ENCODE measurements around the gene ARRDC1. TPM values are rescaled to one million over a fixed set of nuclear protein-coding genes. Genes with fewer than 3 reads are reported as not detected.
"Not testable (repeated sequence)": the region's sequence is repeated elsewhere in the genome, so short reads cannot be mapped to it uniquely, and the experiment has no call there.

Gene ARRDC1
- total RNA-seq, 6 experiments from 2014 or later = 15.9 to 18.2 (median 17.1) TPM

DNA sequence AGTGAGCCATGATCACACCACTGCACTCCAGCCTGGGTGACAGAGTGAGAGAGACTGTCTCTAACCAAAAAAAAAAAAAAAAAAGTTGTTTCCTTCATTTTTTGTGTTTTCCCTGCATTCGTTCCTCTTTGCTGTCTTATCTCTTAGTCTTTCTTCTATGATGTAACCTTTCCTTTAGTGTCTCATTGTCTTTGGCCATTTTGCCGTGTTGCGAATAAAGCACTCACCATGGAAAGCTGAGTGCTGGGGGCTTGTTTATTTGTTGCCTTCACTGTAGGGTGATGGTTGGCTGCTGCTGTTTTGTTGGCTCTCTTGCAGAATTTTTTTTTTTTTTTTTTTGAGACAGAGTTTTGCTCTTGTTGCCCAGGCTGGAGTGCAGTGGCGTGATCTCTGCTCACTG lies 21.0 kb downstream of the ARRDC1 start:
- TF ChIP-seq, protein P1, sequence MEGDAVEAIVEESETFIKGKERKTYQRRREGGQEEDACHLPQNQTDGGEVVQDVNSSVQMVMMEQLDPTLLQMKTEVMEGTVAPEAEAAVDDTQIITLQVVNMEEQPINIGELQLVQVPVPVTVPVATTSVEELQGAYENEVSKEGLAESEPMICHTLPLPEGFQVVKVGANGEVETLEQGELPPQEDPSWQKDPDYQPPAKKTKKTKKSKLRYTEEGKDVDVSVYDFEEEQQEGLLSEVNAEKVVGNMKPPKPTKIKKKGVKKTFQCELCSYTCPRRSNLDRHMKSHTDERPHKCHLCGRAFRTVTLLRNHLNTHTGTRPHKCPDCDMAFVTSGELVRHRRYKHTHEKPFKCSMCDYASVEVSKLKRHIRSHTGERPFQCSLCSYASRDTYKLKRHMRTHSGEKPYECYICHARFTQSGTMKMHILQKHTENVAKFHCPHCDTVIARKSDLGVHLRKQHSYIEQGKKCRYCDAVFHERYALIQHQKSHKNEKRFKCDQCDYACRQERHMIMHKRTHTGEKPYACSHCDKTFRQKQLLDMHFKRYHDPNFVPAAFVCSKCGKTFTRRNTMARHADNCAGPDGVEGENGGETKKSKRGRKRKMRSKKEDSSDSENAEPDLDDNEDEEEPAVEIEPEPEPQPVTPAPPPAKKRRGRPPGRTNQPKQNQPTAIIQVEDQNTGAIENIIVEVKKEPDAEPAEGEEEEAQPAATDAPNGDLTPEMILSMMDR (IDR thresholded peaks at IDR 0.05) = no peak
- peaks cover 26% of the 10 kb centered on the region for H3K4me1 Mint-ChIP-seq (ENCODE audit: low read depth)
- peaks cover 7% of the 10 kb centered on the region for H3K36me3 Mint-ChIP-seq (ENCODE audit: low read depth)
- no peaks in the 10 kb centered on the region for H3K9me3 Mint-ChIP-seq
- H3K4me3 Mint-ChIP-seq = no peak overlapping the region
- H3K27me3 Mint-ChIP-seq (ENCODE audit: insufficient read depth) = peaks cover 1% of the 10 kb centered on the region; the same call in 1 of the 2 replicates
- no peak overlapping the region for H3K27ac Mint-ChIP-seq
- no peak for DNase-seq

DNA sequence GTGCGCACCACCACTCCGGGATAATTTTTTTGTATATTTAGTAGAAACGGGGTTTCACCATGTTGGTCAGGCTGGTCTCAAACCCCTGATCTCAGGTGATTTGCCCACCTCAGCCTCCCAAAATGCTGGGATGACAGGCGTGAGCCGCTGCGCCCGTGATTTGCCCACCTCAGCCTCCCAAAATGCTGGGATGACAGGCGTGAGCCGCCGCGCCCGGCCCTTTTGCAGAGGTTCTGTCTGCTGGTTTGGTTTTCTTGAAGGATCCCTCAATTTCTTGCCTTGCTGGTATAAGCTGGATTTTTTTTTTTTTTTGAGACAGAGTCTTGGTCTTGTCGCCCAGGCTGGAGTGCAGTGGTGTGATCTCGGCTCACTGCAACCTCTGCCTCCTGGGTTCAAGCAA lies 21.9 kb downstream of the ARRDC1 start:
- not testable (repeated sequence) for H3K27me3 Mint-ChIP-seq (ENCODE audit: insufficient read depth); H3K4me3 Mint-ChIP-seq; H3K36me3 Mint-ChIP-seq (ENCODE audit: low read depth)

DNA sequence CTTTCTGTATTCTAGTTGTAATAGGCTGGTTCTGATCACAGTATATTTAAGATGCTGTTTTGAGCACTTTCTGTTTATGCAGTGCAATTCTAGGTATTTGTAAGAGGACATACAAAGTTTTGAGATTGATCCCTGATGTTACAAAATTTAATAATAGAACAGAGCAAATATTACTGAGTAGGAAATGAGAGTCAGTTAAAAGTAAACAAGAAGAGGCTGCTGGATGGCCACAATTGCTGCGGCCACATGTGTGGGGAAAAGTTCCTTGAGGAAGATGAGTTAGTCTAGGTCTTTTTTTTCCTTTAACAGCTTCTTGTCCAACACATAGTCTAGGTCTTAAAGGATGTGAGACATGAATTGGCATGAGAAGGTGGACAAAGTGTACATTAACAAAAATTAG lies 24.6 kb downstream of the ARRDC1 start:
- DNase-seq = no peak
- H3K36me3 Mint-ChIP-seq (ENCODE audit: low read depth) = no peaks in the 10 kb centered on the region; the same call in 1 of the 2 replicates
- H3K4me3 Mint-ChIP-seq = no peak overlapping the region
- peaks cover 25% of the 10 kb centered on the region for H3K4me1 Mint-ChIP-seq (ENCODE audit: low read depth)
- H3K27me3 Mint-ChIP-seq (ENCODE audit: insufficient read depth) = no peaks in the 10 kb centered on the region
- H3K9me3 Mint-ChIP-seq = no peaks in the 10 kb centered on the region
- TF ChIP-seq, protein P1 (IDR thresholded peaks at IDR 0.05) = no peak
- peak overlapping the region; percentile 34 for H3K27ac Mint-ChIP-seq

More for the DNA sequence above, 21.9 kb downstream of the ARRDC1 start:
- H3K27ac Mint-ChIP-seq, H3K9me3 Mint-ChIP-seq, DNase-seq: not testable (repeated sequence)
- peaks cover 25% of the 10 kb centered on the region for H3K4me1 Mint-ChIP-seq (ENCODE audit: low read depth)

DNA sequence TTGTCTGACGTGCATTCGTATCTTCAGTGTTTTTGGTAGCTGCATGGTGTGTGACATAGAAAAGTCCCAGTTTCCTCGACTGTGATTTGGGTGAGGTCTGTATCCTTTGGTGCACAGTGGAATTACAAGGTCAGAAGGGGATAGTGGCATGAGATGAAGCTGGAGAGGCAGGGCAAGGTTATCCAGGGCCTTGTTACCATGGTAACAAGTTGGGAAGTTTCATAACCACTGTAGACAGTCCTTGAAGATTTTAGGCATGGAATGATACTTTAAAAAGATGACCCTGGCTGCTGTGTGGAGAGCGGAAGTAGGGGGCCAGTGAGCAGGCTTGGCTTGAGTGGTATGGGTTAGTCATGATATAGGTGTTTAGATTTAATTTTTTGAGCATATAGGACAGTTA lies 25.2 kb downstream of the ARRDC1 start:
- Mint-ChIP-seq H3K4me1 (ENCODE audit: low read depth) (peaks cover 25% of the 10 kb centered on the region), H3K36me3 (ENCODE audit: low read depth) (no peaks in the 10 kb centered on the region; the same call in 1 of the 2 replicates), H3K9me3 (no peaks in the 10 kb centered on the region), H3K4me3 (no peak overlapping the region), H3K27ac (peak overlapping the region; percentile 34), H3K27me3 (ENCODE audit: insufficient read depth) (no peaks in the 10 kb centered on the region)
- TF ChIP-seq, protein P1 (IDR thresholded peaks at IDR 0.05) = no peak
- DNase-seq = no peak

DNA sequence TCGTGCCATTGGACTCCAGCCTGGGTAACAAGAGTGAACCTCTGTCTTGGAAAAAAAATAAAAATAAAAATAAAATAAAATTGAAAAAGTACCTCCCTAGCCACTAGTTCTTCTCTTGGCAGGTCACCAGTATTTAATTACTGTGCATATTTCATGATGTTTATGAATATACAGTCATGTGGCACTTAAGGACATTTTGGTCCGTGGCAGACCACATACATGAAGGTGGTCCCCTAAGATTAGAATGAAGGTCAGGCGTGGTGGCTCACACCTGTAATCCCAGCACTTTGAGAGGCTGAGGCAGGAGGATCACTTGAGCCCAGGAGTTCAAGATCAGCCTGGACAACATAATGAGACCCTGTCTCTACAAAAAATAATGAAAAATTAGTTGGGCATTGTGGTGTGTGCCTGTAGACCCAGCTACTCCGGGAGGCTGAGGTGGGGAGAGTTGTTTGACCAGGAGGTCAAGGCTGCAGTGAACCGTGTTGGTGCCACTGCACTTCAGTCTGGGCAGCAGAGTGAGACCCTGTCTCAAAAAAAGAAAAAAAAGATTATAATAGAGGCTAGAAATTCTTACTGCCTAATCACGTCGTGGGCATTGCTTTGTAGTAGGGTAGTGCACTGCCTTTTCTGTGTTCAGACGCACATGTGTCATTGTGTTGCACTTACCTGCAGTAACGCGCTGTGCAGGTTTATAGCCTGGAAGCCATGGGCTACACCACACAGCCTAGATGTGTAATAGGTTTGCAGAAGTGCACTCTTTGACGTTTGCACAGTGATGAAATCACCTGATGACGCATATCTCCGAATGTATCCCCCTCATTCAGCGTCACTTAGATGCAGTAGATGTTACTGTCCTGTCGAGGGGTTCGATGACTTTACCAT lies 26.1 kb downstream of the ARRDC1 start:
- Mint-ChIP-seq H3K27me3 (ENCODE audit: insufficient read depth) (no peaks in the 10 kb centered on the region), H3K27ac (no peak overlapping the region), H3K36me3 (ENCODE audit: low read depth) (no peaks in the 10 kb centered on the region; the same call in 1 of the 2 replicates), H3K9me3 (no peaks in the 10 kb centered on the region), H3K4me3 (no peak overlapping the region), H3K4me1 (ENCODE audit: low read depth) (peaks cover 25% of the 10 kb centered on the region)
- DNase-seq = no peak
- TF ChIP-seq, protein P1 (IDR thresholded peaks at IDR 0.05) = no peak

All from HFFc6 (cell line).